ENCODE results near the gene RMDN2.
"Not testable (repeated sequence)": the region's sequence is repeated elsewhere in the genome, so short reads cannot be mapped to it uniquely, and the experiment has no call there.

RMDN2 gene

DNA sequence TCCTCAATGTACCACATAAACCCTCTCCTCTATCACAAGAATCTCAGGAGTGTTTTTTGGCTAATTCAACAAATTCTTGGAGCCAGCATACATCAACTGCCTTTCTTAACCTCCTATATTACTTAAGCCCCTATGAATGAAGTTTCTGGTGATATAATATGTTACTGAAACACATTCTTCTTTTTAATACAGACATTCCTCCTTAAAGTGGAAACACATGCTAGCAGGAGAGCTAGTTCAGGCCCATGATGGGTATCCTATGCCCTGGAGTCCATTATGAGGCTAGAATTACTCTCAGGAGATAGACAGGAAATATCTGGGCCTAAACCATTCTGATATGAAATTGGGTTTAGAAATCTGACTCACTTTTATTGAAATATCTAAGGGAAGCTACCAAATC, 26.6 kb upstream of the RMDN2 start:
- no peak for DNase-seq (ENCODE audit: low read depth)

DNA sequence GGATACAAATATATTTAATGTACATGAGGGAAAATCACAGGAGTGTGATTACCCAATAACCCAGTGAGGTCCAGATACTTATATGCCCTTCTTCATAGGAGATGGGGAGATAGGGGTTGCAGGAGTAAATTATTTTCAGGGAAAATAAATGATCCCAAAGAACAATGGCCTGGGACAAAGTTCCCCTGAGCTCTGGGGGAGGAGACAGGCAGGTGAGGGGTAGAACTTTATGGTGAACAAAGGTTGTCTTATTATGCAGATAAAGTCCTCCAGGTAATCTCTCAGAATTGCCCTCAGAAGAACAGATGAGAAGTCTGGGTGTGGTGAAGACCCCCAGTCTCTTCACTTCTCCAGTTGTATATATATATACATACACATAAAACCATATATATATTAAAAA, 22.1 kb upstream of the RMDN2 start:
- DNase-seq (ENCODE audit: low read depth) = no peak

DNA sequence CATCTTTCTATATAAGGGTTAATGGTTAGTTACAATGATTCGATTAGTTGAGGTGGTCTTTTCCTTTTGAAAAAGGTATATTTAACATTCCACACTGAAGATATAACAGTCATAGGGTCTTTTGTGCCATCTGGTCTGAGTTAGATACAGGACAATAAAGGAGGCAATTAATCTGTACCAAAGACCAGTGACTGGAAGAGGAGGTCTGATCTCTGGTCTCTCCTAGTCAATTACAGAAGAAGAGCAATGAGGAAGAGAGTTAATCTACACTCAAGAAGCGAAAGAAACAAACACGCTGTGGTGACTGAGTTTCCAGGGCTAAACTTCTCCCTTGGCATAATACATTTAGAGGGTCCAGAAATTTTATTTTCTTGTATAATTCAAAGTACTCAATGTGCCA, 20.7 kb upstream of the RMDN2 start:
- DNase-seq (ENCODE audit: low read depth) = no peak

GRCh38 chr2:37904993-37905392, 20.1 kb upstream of the RMDN2 start:
- no peak for DNase-seq (ENCODE audit: low read depth)

DNA sequence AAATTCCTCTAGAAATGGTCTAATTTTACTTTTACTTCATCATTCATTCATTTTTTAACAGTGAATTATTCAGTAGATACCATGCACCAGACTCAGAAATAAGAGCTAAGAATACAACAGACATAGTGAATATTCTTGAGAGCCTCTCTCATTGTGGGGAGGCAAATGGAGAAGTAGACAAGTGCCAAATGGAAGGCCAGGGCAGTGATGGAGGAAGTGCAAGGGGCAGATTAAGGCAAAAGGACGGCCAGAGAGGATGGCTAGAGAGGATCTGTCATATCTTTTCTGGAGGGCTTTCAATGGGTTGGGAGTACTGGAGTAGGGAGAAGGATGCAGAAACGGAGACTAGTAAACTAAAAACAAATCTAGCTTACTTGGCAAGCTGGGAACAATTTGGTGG, 19.0 kb upstream of the RMDN2 start:
- no peak for DNase-seq (ENCODE audit: low read depth)

DNA sequence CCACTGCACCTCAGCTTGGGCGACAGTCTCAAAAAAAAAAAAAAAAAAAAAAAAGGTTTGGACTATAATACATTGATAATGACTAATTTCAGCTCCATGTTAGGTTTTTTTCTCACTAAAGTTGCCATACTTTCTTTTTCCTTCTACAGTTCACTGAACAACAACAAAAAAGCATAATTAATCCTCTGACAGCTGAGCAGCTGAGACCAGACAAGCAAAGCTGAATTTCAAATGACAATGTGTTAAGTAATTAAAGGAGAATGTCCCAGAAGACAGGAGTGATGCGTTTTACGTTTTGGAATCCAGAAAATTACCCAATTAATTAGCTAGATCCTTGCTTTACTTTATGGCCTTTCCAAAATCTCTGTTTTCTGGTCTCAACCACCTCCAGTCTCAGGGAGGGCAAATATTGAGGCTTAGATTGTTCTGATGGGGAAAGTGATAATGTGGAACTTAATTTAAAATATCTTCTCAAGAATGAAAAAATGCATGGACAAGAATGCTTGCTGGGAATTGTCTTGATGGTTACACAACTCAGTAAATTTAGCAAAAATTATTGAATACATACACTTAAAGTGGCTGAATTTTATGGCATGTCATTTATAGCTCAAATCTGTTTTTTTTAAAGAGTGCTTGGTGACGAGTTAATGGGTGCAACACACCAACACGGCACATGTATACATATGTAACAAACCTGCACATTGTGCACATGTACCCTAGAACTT, 17.4 kb upstream of the RMDN2 start:
- DNase-seq (ENCODE audit: low read depth) = no peak

GRCh38 chr2:37911296-37911873, 13.7 kb upstream of the RMDN2 start:
- DNase-seq (ENCODE audit: low read depth) = no peak

DNA sequence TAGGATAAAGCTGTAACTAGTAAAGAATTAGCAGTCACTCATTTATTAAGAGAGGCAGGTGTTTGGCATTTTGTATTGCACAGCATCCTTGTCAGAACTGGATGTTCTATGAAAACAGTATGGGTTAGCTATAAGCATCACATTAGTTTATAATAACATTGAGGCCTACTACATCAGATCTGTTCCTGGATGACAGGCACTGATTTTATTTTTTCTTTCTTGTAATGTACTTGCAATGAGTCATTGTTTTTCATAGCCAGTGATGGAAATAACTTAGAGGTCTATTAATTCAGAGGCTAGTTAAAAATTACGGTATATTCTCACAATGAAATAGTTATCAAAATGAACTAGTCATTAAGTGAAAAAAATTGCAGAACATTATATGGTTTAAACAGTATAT, 13.0 kb upstream of the RMDN2 start:
- no peak for DNase-seq (ENCODE audit: low read depth)

- no peak for DNase-seq (ENCODE audit: low read depth)
These were observed 12.5 kb upstream of the RMDN2 start for GRCh38 chr2:37912616-37913015.

DNA sequence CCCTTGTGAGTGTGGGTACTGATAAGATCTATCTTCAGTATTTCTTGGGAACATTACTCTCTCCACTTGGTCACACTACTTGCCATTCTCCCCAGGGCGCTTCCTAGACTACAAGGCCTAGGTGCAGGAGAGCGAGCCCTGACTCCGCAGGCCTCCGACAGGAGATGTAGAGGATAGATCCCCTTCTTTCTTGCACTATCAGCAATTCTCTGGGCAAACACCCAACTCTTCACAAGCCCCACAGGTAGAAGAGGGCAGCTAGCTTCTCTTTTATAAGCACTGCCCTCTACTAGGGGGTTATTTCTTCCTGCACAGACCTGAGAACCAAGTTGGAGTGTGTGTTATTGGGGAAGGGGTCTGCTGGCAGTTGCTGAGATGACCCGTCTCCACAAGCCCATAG, 10.7 kb upstream of the RMDN2 start:
- no peak for DNase-seq (ENCODE audit: low read depth)

DNA sequence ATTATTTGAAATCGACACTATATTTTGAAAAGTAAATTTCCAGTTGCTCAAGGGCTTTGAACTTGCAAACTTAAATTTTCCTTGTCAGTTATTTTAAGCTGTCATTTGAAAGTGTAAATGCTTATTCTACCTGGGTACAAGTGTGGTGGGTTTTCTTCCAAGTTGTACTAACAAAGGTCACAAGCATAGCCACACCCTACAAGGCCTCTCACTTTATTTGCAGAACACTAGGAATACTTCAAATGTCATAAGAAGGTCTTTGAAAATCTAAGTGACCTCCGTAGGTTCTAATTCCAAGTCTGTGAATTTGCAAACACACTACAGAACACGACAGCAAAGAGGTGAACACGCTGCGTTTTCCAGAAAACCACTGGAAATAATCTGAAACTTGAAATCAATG, 9.3 kb upstream of the RMDN2 start:
- no peak for DNase-seq (ENCODE audit: low read depth)

DNA sequence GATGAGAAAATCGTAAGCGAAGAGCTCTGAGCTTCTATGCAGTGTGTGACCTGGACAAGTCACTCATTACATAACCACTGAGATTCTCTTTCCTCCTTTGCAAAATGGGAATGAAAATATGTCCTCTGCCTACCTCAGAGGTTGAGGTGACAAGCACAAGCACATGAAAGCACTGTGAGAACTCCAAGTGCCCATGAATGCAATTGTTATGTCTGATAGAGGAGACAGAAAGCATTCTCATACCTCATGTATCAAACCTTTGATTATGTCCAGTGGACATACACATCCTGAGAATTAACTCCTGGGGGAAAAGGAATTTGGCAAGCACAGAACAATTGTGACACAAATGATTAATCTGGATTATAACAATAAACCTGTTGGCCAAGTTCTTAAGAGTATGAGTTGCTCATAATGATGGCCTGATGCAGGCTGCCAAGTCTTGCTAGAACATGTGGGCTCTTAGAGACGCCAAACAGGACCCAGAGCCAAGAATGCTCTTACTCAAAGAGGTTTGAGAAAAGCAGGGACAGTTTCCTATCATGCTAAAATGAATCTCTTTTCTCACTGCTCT, 8.5 kb upstream of the RMDN2 start:
- DNase-seq (ENCODE audit: low read depth) = no peak

DNA sequence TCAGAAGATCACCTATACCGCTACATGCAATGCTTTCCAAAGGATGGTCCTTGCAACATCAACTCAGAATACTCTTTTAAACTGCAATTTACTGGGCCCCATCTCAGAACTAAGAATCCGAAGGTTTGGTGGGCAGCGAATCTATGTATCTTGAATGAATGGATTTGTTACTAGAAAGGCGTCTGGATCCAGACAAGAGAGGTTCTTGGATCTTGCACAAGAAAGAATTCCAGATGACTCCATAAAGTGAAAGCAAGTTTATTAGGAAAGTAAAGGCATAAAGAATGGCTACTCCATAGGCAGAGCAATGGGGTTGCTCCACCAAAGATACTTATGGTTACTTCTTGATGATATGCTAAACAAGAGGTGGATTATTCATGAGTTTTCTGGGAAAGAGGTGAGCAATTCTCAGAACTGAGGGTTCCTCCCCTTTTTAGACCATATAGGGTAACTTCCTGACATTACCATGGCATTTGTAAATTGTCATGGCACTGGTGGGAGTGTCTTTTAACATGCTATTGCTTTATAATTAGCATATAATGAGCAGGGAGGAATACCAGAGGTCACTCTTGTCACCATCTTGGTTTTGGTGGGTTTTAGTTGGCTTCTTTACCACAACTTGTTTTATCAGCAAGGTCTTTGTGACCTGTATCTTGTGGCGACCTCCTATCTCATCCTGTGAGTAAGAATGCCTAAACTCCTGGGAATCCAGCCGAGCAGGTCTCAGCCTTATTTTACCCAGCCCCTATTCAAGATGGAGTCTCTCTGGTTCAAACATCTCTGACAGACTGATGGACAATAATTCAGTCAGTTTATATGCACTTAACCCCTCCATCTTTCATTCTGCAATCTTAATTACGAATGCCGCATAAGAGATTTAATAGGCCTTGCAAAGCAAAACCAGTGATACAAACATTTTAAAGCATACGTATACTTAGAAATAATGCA, 7.5 kb upstream of the RMDN2 start:
- DNase-seq (ENCODE audit: low read depth) = no peak

- no peak for DNase-seq (ENCODE audit: low read depth)
These were observed 6.3 kb upstream of the RMDN2 start for GRCh38 chr2:37918742-37919186.

GRCh38 chr2:37919631-37920032, 5.5 kb upstream of the RMDN2 start:
- no peak for DNase-seq (ENCODE audit: low read depth)

- DNase-seq (ENCODE audit: low read depth) = no peak
These were observed 4.5 kb upstream of the RMDN2 start for GRCh38 chr2:37920570-37920969.

DNA sequence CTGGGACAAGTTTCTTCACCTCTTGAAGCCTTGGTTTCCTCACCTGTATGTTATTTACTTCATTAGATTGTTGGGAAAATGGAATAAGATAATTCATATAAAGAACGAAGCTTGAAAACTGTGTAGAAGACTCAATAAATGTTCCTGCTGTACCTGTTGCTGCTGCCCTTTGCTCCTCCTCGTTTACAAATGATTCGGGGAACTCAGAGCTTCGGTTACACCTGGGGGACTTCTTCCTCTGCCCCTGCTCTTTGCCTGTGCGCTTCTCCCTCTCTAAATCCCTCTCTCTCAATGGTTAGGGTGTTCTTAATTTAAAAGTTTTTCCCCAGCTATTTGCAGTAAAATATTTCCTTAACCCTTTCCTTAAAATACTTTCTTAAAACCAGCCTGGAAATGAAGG, 3.3 kb upstream of the RMDN2 start:
- DNase-seq (ENCODE audit: low read depth) = no peak

DNA sequence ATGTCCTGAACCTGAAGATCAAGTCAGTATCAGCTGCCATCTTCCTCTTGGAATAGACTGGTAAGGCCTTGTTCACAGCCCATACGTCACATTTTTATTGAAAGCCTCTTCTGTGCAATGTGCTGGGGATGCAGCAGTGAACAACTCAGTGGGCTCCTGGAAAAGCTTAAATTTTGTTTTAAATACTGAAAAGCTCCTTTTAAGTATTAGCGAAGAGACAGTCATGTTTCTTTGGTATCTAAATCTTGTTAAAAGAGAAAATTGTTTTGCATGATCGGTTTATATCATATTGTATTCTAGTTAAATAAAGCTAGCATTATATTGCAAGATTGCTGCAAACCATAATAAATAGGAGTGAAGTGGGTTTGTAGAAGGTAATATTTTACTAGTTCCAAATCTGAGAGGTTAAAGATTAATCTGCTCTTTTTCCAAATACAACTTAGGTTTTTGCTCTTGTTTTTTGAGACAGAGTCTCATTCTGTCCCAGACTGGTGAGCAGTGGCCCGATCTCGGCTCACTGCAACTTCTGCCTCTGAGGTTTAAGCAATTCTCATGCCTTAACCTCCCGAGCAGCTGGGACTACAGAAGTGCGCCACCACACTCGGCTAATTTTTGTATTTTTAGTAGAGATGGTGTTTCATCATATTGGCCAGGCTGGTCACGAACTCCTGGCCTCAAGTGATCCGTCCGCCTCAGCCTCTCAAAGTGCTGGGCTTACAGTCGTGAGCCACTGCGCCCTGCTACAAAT, 1.6 kb upstream of the RMDN2 start:
- no peak for DNase-seq (ENCODE audit: low read depth)

DNA sequence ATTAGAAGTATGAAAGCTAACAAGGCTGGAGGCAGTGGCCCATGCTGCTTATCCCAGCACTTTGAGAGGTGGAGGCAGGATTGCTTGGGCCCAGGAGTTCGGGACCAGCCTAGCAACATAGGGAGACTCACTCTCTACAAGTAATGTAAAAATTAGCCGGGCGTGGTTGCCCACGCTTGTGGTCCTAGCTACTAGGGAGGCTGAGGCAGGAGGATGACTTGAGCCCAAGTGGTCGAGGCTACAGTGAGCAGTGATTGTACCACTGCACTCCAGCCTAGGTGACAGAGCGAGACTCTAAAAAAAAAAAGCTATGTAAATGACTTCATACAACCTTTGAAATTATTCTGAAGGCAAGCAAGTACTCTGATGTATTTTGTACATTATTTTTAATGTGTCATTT, 1.5 kb downstream of the RMDN2 start:
- DNase-seq (ENCODE audit: low read depth) = no peak

GRCh38 chr2:37928377-37928776, 3.3 kb downstream of the RMDN2 start:
- DNase-seq (ENCODE audit: low read depth) = no peak

DNA sequence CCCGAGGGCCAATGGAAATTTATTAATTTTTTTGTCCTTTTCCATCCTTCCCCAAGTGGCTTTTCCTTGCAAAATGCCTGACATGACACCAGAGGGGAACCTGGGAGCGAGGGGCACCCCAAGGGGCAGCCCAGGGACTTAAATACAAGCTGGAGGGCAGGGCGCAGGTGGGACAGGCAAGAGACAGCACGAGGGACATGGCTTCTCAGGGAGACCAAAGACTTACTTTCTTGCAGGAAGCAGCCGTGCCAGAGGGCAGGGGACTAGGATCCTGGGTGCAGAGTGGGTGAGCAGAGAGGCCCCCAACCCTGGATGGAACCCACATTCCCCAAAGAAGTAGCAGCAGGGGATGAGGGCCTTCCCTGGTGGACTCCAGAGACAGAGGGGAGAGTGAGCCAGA, 5.3 kb downstream of the RMDN2 start:
- DNase-seq (ENCODE audit: low read depth) = not testable (repeated sequence)

- not testable (repeated sequence) for DNase-seq (ENCODE audit: low read depth)
These were observed 7.8 kb downstream of the RMDN2 start for GRCh38 chr2:37932873-37933272.

Data from stimulated activated CD8-positive, alpha-beta memory T cell treated with anti-CD3 and anti-CD28 coated beads, Interleukin-7, amount 100 ng/mL, for 24 hours (primary cell).